PFSK-1 (cell line): ENCODE data around the gene TNS1.

ENCODE experiments used
- FOXP2 ChIP-seq: optimal IDR thresholded peaks from 2 replicates; pipeline ENCODE3; 2011; ENCODE audit warnings: borderline replicate concordance, control low read depth, inconsistent platforms; ENCODE audit not compliant: insufficient read depth; ENCODE audit errors: extremely low read length, extremely low read depth
- POLR2AphosphoS5 ChIP-seq: IDR thresholded peaks from 2 replicates; pipeline ENCODE4 v1.6.1; 2012; ENCODE audit warnings: low read depth, mild to moderate bottlenecking, control low read depth, low read length, moderate library complexity
- SIN3A ChIP-seq: IDR thresholded peaks from 2 replicates; pipeline ENCODE4 v1.6.1; 2012; ENCODE audit warnings: mild to moderate bottlenecking, low read length, moderate library complexity, borderline replicate concordance; ENCODE audit not compliant: insufficient read depth
- TAF1 ChIP-seq: IDR thresholded peaks from 2 replicates; pipeline ENCODE4 v1.6.1; 2012; ENCODE audit warnings: low read length, control low read depth, borderline replicate concordance; ENCODE audit not compliant: insufficient read depth
- TF ChIP-seq, protein P1 (sequence below), 2 experiments: IDR thresholded peaks; 2 replicates each; pipeline versions ENCODE4 v1.6.1 to v1.8.0; 2011 to 2012; ENCODE audit warnings: low read depth in 2 of 2, low read length in 2 of 2, control low read depth in 1 of 2, inconsistent platforms in 1 of 2, mild to moderate bottlenecking in 1 of 2, moderate library complexity in 1 of 2; ENCODE audit not compliant: insufficient read depth in 1 of 2

TNS1 gene

DNA sequence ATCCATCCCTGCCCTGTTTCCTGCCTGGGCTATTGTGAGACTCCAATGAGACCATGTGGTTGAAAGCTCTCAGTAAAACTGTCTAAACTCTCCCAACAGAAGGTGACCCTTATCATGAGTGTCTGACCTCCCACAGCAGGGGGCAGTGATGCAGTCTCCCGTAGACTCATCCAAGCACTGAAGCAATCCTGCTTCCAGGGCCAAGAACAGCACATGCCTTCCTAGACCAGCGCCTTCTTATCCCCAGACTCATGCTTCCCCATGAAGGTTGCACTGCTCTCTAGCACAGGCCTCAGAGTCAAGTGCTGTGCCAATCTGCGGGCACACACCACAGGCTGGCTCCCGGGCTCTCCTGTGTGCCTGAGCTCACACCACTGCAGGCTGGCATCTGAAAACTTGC lies 112.3 kb downstream of the TNS1 start:
- TF ChIP-seq POLR2AphosphoS5 (no peak), FOXP2 (no peak), TAF1 (no peak), SIN3A (no peak)
- TF ChIP-seq, protein P1, sequence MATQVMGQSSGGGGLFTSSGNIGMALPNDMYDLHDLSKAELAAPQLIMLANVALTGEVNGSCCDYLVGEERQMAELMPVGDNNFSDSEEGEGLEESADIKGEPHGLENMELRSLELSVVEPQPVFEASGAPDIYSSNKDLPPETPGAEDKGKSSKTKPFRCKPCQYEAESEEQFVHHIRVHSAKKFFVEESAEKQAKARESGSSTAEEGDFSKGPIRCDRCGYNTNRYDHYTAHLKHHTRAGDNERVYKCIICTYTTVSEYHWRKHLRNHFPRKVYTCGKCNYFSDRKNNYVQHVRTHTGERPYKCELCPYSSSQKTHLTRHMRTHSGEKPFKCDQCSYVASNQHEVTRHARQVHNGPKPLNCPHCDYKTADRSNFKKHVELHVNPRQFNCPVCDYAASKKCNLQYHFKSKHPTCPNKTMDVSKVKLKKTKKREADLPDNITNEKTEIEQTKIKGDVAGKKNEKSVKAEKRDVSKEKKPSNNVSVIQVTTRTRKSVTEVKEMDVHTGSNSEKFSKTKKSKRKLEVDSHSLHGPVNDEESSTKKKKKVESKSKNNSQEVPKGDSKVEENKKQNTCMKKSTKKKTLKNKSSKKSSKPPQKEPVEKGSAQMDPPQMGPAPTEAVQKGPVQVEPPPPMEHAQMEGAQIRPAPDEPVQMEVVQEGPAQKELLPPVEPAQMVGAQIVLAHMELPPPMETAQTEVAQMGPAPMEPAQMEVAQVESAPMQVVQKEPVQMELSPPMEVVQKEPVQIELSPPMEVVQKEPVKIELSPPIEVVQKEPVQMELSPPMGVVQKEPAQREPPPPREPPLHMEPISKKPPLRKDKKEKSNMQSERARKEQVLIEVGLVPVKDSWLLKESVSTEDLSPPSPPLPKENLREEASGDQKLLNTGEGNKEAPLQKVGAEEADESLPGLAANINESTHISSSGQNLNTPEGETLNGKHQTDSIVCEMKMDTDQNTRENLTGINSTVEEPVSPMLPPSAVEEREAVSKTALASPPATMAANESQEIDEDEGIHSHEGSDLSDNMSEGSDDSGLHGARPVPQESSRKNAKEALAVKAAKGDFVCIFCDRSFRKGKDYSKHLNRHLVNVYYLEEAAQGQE (IDR thresholded peaks at IDR 0.05; ENCODE audit: insufficient read depth in 1 of 2, low read depth in 2 of 2, low read length in 2 of 2) = no peak

DNA sequence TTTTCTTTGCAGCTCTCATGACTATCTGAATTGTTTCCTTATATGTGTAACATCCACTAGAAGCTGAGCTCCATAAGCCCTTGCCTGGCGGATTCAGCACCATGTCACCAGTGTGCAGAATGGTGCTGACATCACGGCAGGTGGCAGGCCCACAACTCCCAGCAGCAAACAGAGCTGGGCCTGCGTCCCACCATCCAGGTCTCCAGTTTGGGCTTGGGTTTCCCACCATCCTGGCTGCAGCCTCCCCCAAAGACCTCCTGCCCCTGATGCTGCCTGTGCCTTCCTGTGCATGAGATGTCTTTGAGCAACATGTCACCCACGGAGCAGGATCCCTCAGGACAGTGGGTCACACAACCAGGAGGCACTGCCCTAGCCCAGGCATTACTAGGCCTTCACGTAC lies 113.1 kb downstream of the TNS1 start:
- TF ChIP-seq POLR2AphosphoS5 (no peak), FOXP2 (no peak), TAF1 (no peak), SIN3A (no peak)
- TF ChIP-seq, protein P1 (IDR thresholded peaks at IDR 0.05; ENCODE audit: insufficient read depth in 1 of 2, low read depth in 2 of 2, low read length in 2 of 2) = no peak

DNA sequence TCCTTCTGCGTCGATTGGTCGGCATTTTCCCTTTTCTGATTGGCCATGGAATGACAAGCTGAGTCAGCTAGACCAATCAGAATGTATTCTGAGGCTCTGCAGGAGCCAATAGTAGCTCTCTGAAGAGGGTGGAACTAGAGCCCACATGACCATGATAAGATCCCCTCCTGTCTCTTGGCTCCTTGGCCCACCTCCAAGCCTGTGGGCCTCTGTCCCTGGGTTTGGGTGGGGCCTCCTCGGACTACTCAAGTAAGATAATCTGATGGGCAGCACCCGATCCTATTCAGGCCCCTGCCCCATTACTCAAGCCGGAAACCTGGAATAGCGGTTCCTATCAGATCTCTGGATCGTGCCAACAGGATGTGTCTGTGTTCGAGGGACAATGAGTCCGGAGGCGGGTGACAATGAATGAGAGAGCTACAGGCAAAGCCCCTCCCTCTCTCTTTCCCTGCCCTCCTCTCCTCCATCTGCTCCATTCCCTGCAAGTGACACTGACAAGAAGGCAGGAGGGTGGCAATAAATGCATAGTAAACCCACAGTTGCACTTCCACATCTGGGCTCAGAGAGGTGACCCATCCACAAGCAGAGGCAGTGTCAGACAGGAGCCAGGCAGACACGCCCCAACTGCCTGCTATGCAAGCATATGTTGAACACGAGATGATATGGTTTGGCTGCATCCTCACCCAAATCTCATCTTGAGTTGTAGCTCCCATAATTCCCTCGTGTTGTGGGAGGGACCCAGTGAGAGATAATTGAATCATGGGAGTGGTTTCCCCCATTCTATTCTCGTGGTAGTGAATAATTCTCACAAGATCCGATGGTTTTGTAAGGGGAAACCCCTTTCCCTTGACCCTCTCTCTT lies 114.7 kb downstream of the TNS1 start:
- TF ChIP-seq FOXP2 (peak; percentile 12), POLR2AphosphoS5 (peak; percentile 41; the same call in 1 of the 2 replicates), SIN3A (no peak), TAF1 (no peak)

DNA sequence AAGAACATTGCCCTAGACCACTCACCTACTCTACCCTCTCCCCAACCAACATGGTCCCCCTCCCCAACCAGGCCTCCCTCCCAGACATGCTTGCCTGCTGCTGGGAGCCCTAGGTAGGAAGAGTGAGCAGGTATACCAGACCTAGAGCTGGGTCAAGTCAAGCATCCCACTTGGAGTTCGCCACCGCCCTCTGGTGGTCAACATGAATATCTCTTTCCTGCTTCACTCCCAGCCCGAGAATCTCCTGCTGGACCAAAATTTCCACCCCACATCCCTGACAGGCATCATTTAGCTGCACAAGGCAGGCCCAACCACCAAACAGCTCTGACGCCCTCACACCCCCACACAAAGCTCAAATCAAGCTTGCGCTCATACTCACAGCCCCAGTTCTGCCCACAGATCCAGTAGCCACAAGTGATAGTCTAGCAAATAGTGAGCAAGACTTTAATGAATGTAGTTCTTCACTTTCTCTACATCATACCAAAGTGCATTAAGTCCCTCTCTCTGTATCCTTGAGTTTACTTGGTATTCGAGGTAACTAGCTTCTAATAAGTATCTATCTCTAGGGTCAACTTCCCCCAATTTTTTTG lies 116.0 kb downstream of the TNS1 start:
- TF ChIP-seq, protein P1 (IDR thresholded peaks at IDR 0.05; ENCODE audit: insufficient read depth in 1 of 2, low read depth in 2 of 2, low read length in 2 of 2) = no peak
- TF ChIP-seq TAF1 (no peak), POLR2AphosphoS5 (no peak), SIN3A (no peak), FOXP2 (no peak)

DNA sequence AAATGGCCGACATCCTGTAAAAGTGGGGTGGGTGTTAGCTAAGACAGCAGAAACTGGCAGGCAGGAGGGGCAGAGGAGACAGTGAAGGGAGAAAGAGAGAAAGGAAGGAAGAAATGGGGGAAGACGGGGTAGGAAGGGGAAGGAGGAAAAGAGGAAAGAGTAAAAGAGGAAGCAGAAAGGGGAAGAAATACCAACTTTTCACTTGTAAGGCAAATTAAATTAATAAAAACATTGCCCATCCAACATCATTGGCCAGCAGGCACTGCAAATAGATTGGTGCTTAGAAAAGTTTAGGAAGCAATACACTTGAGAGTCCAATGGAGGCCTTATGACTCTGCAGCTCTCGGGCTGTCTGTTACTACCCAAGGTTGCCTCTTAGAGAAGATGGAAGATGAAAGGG lies 116.7 kb downstream of the TNS1 start:
- TF ChIP-seq TAF1 (no peak), POLR2AphosphoS5 (no peak), FOXP2 (no peak), SIN3A (no peak)
- TF ChIP-seq, protein P1 (IDR thresholded peaks at IDR 0.05; ENCODE audit: insufficient read depth in 1 of 2, low read depth in 2 of 2, low read length in 2 of 2) = no peak
